Rectal smooth muscle tissue (tissue), 1 donor: Measurements from ENCODE around the gene P4HA3.

Experiments used
- H3K27ac ChIP-seq: one replicate; pipeline ENCODE4 v1.7.0; 2013; ENCODE audit warnings: low read depth, low read length, inconsistent platforms
- H3K27me3 ChIP-seq: one replicate; pipeline ENCODE4 v1.7.0; 2013; ENCODE audit warnings: low read length; ENCODE audit not compliant: control insufficient read depth, insufficient read depth
- H3K36me3 ChIP-seq: one replicate; pipeline ENCODE4 v1.7.0; 2013; ENCODE audit warnings: low read length; ENCODE audit not compliant: control insufficient read depth, insufficient read depth
- H3K4me1 ChIP-seq: one replicate; pipeline ENCODE4 v1.7.0; 2013; ENCODE audit warnings: low read length; ENCODE audit not compliant: control insufficient read depth, insufficient read depth
- H3K4me3 ChIP-seq: one replicate; pipeline ENCODE4 v1.7.0; 2013; ENCODE audit warnings: low read length
- H3K9ac ChIP-seq: one replicate; pipeline ENCODE4 v1.7.0; 2013; ENCODE audit warnings: low read length

The P4HA3 gene

GRCh38 chr11:74249496-74249895, 61.9 kb downstream of the P4HA3 start:
- H3K27ac ChIP-seq = no peak overlapping the region
- no peaks in the 10 kb centered on the region for H3K4me1 ChIP-seq
- H3K4me3 ChIP-seq = no peak overlapping the region
- H3K36me3 ChIP-seq = peaks cover 15% of the 10 kb centered on the region
- no peak overlapping the region for H3K9ac ChIP-seq
- no peaks in the 10 kb centered on the region for H3K27me3 ChIP-seq

- H3K9ac ChIP-seq = no peak overlapping the region
- H3K36me3 ChIP-seq = peaks cover 12% of the 10 kb centered on the region
- no peak overlapping the region for H3K4me3 ChIP-seq
- no peak overlapping the region for H3K27ac ChIP-seq
- no peaks in the 10 kb centered on the region for H3K27me3 ChIP-seq
- H3K4me1 ChIP-seq = no peaks in the 10 kb centered on the region
Observed at GRCh38 chr11:74248469-74248868, 63.0 kb downstream of the P4HA3 start.

- Histone ChIP-seq H3K27me3 (no peaks in the 10 kb centered on the region), H3K4me1 (no peaks in the 10 kb centered on the region), H3K36me3 (peaks cover 3% of the 10 kb centered on the region), H3K4me3 (no peak overlapping the region), H3K27ac (no peak overlapping the region), H3K9ac (no peak overlapping the region)
Observed at GRCh38 chr11:74238243-74238642, 73.2 kb downstream of the P4HA3 start.

- H3K9ac ChIP-seq = no peak overlapping the region
- no peaks in the 10 kb centered on the region for H3K27me3 ChIP-seq
- no peak overlapping the region for H3K27ac ChIP-seq
- H3K4me3 ChIP-seq = no peak overlapping the region
- H3K4me1 ChIP-seq = no peaks in the 10 kb centered on the region
- H3K36me3 ChIP-seq = peaks cover 3% of the 10 kb centered on the region
Observed at GRCh38 chr11:74237541-74237940, 73.9 kb downstream of the P4HA3 start.

- Histone ChIP-seq H3K4me1 (no peaks in the 10 kb centered on the region), H3K27me3 (no peaks in the 10 kb centered on the region), H3K27ac (no peak overlapping the region), H3K36me3 (peaks cover 8% of the 10 kb centered on the region), H3K9ac (no peak overlapping the region), H3K4me3 (no peak overlapping the region)
Observed at GRCh38 chr11:74235121-74235520, 76.3 kb downstream of the P4HA3 start.

- Histone ChIP-seq H3K36me3 (peaks cover 7% of the 10 kb centered on the region), H3K4me3 (no peak overlapping the region), H3K4me1 (no peaks in the 10 kb centered on the region), H3K27ac (no peak overlapping the region), H3K9ac (no peak overlapping the region), H3K27me3 (no peaks in the 10 kb centered on the region)
Observed at GRCh38 chr11:74233683-74234082, 77.8 kb downstream of the P4HA3 start.

GRCh38 chr11:74232311-74232950, 79.0 kb downstream of the P4HA3 start:
- Histone ChIP-seq H3K27me3 (no peaks in the 10 kb centered on the region), H3K9ac (no peak overlapping the region), H3K36me3 (peaks cover 7% of the 10 kb centered on the region), H3K4me1 (no peaks in the 10 kb centered on the region), H3K4me3 (no peak overlapping the region), H3K27ac (no peak overlapping the region)

GRCh38 chr11:74226907-74227306, 84.5 kb downstream of the P4HA3 start:
- Histone ChIP-seq H3K27ac (no peak overlapping the region), H3K4me1 (no peaks in the 10 kb centered on the region), H3K9ac (no peak overlapping the region), H3K27me3 (no peaks in the 10 kb centered on the region), H3K36me3 (peaks cover 7% of the 10 kb centered on the region), H3K4me3 (no peak overlapping the region)

GRCh38 chr11:74225565-74225964, 85.9 kb downstream of the P4HA3 start:
- Histone ChIP-seq H3K36me3 (peaks cover 3% of the 10 kb centered on the region), H3K27ac (no peak overlapping the region), H3K9ac (no peak overlapping the region), H3K4me3 (no peak overlapping the region), H3K27me3 (no peaks in the 10 kb centered on the region), H3K4me1 (no peaks in the 10 kb centered on the region)

GRCh38 chr11:74221816-74222215, 89.6 kb downstream of the P4HA3 start:
- Histone ChIP-seq H3K4me1 (no peaks in the 10 kb centered on the region), H3K27ac (no peak overlapping the region), H3K9ac (no peak overlapping the region), H3K4me3 (no peak overlapping the region), H3K27me3 (no peaks in the 10 kb centered on the region), H3K36me3 (no peaks in the 10 kb centered on the region)

GRCh38 chr11:74220376-74220775, 91.1 kb downstream of the P4HA3 start:
- Histone ChIP-seq H3K27ac (no peak overlapping the region), H3K27me3 (no peaks in the 10 kb centered on the region), H3K4me3 (no peak overlapping the region), H3K4me1 (no peaks in the 10 kb centered on the region), H3K9ac (no peak overlapping the region), H3K36me3 (no peaks in the 10 kb centered on the region)
